ENCODE data around the gene CCDC85C. TPM values are rescaled to one million over a fixed set of nuclear protein-coding genes. Genes with fewer than 3 reads are reported as not detected.
A peak's percentile ranks its signal among the peaks of the same experiment; 100 is the strongest.

The CCDC85C gene
- total RNA-seq, 2 experiments from 2014 or later, result 6.8 to 7.9 TPM

- no peaks in the 10 kb centered on the region for H3K27me3 Mint-ChIP-seq
- no peaks in the 10 kb centered on the region for H3K9me3 Mint-ChIP-seq
- TF ChIP-seq, protein P1, sequence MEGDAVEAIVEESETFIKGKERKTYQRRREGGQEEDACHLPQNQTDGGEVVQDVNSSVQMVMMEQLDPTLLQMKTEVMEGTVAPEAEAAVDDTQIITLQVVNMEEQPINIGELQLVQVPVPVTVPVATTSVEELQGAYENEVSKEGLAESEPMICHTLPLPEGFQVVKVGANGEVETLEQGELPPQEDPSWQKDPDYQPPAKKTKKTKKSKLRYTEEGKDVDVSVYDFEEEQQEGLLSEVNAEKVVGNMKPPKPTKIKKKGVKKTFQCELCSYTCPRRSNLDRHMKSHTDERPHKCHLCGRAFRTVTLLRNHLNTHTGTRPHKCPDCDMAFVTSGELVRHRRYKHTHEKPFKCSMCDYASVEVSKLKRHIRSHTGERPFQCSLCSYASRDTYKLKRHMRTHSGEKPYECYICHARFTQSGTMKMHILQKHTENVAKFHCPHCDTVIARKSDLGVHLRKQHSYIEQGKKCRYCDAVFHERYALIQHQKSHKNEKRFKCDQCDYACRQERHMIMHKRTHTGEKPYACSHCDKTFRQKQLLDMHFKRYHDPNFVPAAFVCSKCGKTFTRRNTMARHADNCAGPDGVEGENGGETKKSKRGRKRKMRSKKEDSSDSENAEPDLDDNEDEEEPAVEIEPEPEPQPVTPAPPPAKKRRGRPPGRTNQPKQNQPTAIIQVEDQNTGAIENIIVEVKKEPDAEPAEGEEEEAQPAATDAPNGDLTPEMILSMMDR (IDR thresholded peaks at IDR 0.05), result no peak
- H3K27ac Mint-ChIP-seq, result no peak overlapping the region
- intact Hi-C loops (cut with micrococcal nuclease), result no loop called here
- no peak for DNase-seq
- no peak for ATAC-seq
- ChIA-PET POLR2A (no interaction called here), CTCF (no interaction called here)
- no peak overlapping the region for H3K4me3 Mint-ChIP-seq
- no peaks in the 10 kb centered on the region for H3K36me3 Mint-ChIP-seq (ENCODE audit: low read depth)
- peaks cover 28% of the 10 kb centered on the region for H3K4me1 Mint-ChIP-seq (ENCODE audit: low read depth)
Observed at GRCh38 chr14:99597911-99598600, 6.0 kb downstream of the CCDC85C start.

GRCh38 chr14:99596772-99597171, 7.2 kb downstream of the CCDC85C start:
- Mint-ChIP-seq H3K4me1 (ENCODE audit: low read depth) (peaks cover 19% of the 10 kb centered on the region), H3K27me3 (no peaks in the 10 kb centered on the region), H3K27ac (no peak overlapping the region), H3K9me3 (no peaks in the 10 kb centered on the region), H3K36me3 (ENCODE audit: low read depth) (no peaks in the 10 kb centered on the region), H3K4me3 (no peak overlapping the region)
- no peak for ATAC-seq
- DNase-seq, result no peak
- intact Hi-C loops (cut with micrococcal nuclease), result no loop called here
- TF ChIP-seq, protein P1 (IDR thresholded peaks at IDR 0.05), result no peak
- ChIA-PET CTCF (no interaction called here), POLR2A (no interaction called here)

DNA sequence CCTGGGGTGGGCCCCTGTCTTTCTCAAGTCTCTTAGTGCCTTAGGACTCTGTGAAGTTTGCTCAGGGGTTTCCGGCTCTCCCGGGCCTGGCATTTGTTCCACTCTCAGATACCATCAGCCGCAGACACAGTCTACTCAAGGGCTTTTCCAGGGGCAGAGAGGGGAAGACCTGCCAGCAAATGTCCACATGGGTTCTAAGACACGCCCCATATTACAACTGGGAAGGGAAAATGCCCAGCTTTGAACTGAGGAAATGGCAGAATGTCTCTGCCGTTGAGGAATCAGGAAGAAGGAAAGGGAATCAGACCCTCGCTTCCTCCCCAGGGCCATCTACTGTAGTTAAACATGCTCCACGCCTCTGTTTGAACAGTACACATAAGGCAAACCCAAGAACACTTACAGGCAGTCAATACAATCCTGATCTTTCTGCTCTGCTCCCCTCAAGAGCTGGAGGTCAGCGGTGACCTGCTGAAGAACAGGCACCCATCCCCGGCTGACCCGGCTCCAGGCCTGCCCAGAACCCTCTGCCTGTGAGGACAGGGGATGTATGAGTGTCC, 7.9 kb downstream of the CCDC85C start:
- H3K4me3 Mint-ChIP-seq, result no peak overlapping the region
- H3K9me3 Mint-ChIP-seq, result no peaks in the 10 kb centered on the region
- ChIA-PET CTCF (interaction anchor here (1.1 kb wide), 1 partner anchor 50 kb away, joined by 3 read pairs; no protein-coding TSS in a partner anchor), POLR2A (no interaction called here)
- no peaks in the 10 kb centered on the region for H3K27me3 Mint-ChIP-seq
- H3K4me1 Mint-ChIP-seq (ENCODE audit: low read depth), result peaks cover 16% of the 10 kb centered on the region
- ATAC-seq (no peak), DNase-seq (no peak)
- no peak overlapping the region for H3K27ac Mint-ChIP-seq
- intact Hi-C loops (cut with micrococcal nuclease), result no loop called here
- no peaks in the 10 kb centered on the region for H3K36me3 Mint-ChIP-seq (ENCODE audit: low read depth)
- TF ChIP-seq, protein P1 (IDR thresholded peaks at IDR 0.05), result no peak

- ChIA-PET CTCF (interaction anchor here (1.1 kb wide), 1 partner anchor 49 kb away, joined by 3 read pairs; no protein-coding TSS in a partner anchor), POLR2A (interaction anchor here (1.0 kb wide), 1 partner anchor 9 kb away, joined by 3 read pairs; no protein-coding TSS in a partner anchor)
- H3K36me3 Mint-ChIP-seq (ENCODE audit: low read depth), result no peaks in the 10 kb centered on the region
- H3K9me3 Mint-ChIP-seq, result no peaks in the 10 kb centered on the region
- H3K27me3 Mint-ChIP-seq, result no peaks in the 10 kb centered on the region
- intact Hi-C loops (cut with micrococcal nuclease), result no loop called here
- H3K4me1 Mint-ChIP-seq (ENCODE audit: low read depth), result peaks cover 16% of the 10 kb centered on the region
- no peak overlapping the region for H3K27ac Mint-ChIP-seq
- ATAC-seq (no peak), DNase-seq (no peak)
- no peak overlapping the region for H3K4me3 Mint-ChIP-seq
- TF ChIP-seq, protein P1 (IDR thresholded peaks at IDR 0.05), result no peak
Observed at GRCh38 chr14:99595524-99595923, 8.5 kb downstream of the CCDC85C start.

DNA sequence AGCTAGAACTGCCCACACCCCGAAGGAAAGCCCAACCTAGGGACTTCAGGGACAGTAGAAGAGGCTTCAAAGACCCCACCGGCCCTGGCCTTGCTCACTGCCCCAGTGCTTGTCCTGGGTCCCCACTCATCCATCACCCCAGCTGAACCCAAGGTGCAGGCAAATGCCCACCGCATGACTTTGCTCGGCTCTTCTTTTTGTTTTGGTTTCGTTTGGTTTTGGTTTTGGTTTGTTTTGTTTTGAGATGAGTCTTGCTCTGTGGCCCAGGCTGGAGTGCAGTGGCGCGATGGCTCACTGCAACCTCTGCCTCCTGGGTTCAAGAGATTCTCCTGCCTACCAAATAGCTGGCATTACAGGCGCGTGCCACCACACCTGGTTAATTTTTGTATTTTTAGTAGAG, 9.0 kb downstream of the CCDC85C start:
- ATAC-seq, result peak; percentile 94
- no peaks in the 10 kb centered on the region for H3K9me3 Mint-ChIP-seq
- TF ChIP-seq, protein P1 (IDR thresholded peaks at IDR 0.05), result no peak
- POLR2A ChIA-PET, result interaction anchor here (0.9 to 1.4 kb wide), 3 partner anchors 8 to 13 kb away, joined by 3 to 6 read pairs (median 3); partner anchors contain the start of gene CCDC85C
- peak overlapping the region; percentile 57 for H3K27ac Mint-ChIP-seq
- H3K27me3 Mint-ChIP-seq, result no peaks in the 10 kb centered on the region
- peak overlapping the region; percentile 49 for H3K4me3 Mint-ChIP-seq
- H3K4me1 Mint-ChIP-seq (ENCODE audit: low read depth), result peaks cover 13% of the 10 kb centered on the region
- DNase-seq, result peak; percentile 67
- no peaks in the 10 kb centered on the region for H3K36me3 Mint-ChIP-seq (ENCODE audit: low read depth)
- CTCF ChIA-PET, result interaction anchor here (1.1 to 1.6 kb wide), 3 partner anchors 8 to 93 kb away, joined by 3 to 8 read pairs (median 3); no protein-coding TSS in a partner anchor
- intact Hi-C loops (cut with micrococcal nuclease), result no loop called here
